C4-2B (cell line): Measurements from ENCODE around the gene UFM1.
"Not testable (repeated sequence)": the region's sequence is repeated elsewhere in the genome, so short reads cannot be mapped to it uniquely, and the experiment has no call there.

Source experiments
- H3K27ac ChIP-seq: fragments of 450-650 bp; 2 replicates; pipeline ENCODE4 v1.5.1; 2017
- ZFX ChIP-seq: fragments of 450-650 bp; IDR thresholded peaks from 2 replicates; pipeline ENCODE4 v1.6.1; 2017
- TF ChIP-seq, protein P1 (sequence below): fragments of 450-650 bp; conservative IDR thresholded peaks from 2 replicates; pipeline ENCODE4 v1.5.1; 2017; ENCODE audit warnings: mild to moderate bottlenecking

Gene UFM1

DNA sequence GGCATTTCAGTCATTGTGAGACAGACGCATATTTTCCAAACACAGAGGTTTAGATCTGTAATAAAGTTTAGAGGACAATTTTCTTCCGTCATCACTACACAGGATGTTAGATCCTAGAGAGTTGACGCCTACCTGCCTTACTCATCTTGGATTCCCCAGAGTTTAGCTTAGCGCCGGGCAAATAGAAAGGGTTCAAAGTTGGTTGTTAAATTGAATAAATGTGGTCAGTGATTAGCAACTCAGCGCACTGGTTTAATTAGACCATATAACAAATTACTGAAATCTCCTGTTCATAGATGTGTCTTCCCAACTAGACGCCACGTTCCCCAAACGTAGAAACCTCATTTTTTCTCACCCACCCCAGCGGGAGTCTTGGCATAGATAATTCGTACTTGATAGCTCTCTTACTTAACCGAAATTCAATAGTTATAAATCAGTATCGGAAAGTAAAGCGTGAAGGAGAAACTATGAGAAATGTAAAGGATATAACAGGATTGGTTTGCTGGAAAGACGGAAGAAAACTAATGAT, 726 bp upstream of the UFM1 start:
- H3K27ac ChIP-seq, result peak overlapping the region; percentile 85
- TF ChIP-seq, protein P1, sequence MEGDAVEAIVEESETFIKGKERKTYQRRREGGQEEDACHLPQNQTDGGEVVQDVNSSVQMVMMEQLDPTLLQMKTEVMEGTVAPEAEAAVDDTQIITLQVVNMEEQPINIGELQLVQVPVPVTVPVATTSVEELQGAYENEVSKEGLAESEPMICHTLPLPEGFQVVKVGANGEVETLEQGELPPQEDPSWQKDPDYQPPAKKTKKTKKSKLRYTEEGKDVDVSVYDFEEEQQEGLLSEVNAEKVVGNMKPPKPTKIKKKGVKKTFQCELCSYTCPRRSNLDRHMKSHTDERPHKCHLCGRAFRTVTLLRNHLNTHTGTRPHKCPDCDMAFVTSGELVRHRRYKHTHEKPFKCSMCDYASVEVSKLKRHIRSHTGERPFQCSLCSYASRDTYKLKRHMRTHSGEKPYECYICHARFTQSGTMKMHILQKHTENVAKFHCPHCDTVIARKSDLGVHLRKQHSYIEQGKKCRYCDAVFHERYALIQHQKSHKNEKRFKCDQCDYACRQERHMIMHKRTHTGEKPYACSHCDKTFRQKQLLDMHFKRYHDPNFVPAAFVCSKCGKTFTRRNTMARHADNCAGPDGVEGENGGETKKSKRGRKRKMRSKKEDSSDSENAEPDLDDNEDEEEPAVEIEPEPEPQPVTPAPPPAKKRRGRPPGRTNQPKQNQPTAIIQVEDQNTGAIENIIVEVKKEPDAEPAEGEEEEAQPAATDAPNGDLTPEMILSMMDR, result no peak
- no peak for TF ChIP-seq ZFX

DNA sequence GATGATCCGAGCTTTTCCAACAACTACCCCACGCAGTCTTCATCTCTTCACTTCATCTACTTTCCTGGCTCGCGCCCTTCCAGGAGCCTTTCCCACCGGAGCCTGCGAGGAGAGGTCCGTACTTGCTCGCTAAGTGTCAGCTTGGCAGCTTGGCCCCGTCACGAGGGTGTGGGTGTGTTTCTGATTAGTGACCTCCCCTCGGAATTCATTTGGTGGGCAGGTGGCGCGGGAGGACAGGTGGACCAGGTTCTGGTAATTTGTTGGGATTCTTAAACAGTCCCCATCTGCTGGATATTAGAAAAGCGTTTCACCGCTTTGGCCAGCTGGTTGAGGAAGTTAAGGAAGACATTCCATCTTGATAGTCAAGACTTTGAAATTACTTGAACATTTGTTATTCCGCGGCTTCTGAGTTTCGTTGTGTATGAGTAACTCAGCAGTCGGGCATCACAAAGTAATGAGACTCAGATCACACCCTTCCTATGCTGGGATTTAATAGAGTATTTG, 515 bp downstream of the UFM1 start:
- peak; percentile 46; the same call in 1 of the 2 replicates for TF ChIP-seq ZFX
- TF ChIP-seq, protein P1, result 0 out of 2 replicates have a peak, but pooled peaks have one; percentile 3
- peak overlapping the region; percentile 85 for H3K27ac ChIP-seq

- TF ChIP-seq ZFX, result no peak
- TF ChIP-seq, protein P1, result no peak
- H3K27ac ChIP-seq, result no peak overlapping the region
Observed at GRCh38 chr13:38355595-38356119, 6.0 kb downstream of the UFM1 start.

- H3K27ac ChIP-seq, result no peak overlapping the region
- TF ChIP-seq ZFX, result no peak
- TF ChIP-seq, protein P1, result no peak
Observed at GRCh38 chr13:38358684-38359083, 9.0 kb downstream of the UFM1 start.

DNA sequence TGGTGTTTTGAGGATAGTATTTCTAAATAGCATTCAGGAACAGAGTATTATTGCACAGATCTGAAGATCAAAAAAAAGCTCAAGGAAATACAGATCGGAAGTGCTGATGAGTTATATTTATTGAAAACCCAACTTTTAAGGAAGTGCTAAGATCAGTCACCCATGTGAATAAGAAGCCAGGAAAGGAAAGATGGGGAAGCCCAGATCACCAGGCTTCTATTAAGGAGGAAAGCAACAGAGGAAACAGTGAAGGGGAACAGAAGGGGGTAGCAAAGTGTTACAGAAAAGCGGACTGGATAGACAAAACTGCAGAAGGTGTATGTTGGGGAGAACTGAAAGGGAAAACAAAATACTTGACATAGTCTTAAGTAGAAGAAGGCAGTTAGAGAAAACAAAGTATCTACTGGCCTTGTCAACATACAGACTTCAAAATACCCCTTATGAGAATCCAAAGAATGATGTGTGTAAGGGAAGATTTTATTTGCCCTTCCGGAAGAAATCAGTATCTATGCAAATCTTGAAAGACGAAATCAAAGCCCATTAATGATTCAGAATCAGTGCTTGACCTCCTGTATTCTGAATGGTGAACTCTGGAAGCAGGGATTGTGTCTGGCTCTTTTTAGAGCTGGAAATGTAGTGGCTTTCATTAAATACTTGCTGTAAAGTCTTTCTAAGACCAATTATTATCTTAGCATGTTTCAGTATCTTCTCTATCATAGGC, 12.1 kb downstream of the UFM1 start:
- no peak for TF ChIP-seq ZFX
- TF ChIP-seq, protein P1, result no peak
- H3K27ac ChIP-seq, result no peak overlapping the region

- no peak overlapping the region for H3K27ac ChIP-seq
- TF ChIP-seq, protein P1, result no peak
- TF ChIP-seq ZFX, result no peak
Observed at GRCh38 chr13:38363219-38363618, 13.6 kb downstream of the UFM1 start.

DNA sequence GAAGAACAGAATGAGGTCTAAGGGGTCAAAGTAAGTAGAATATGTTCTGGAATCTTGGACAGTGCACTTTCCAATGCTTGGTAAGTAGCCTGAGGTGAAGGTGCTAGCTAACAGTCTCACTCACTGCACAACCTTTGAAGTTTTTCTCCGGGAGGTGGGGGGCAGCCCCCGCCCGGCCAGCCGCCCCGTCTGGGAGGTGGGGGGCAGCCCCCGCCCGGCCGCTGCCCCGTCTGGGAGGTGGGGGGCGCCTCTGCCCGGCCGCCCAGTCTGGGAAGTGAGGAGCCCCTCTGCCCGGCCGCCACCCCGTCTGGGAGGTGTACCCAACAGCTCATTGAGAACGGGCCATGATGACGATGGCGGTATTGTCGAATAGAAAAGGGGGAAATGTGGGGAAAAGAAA, 14.1 kb downstream of the UFM1 start:
- not testable (repeated sequence) for H3K27ac ChIP-seq

- TF ChIP-seq, protein P1, result no peak
- TF ChIP-seq ZFX, result no peak
- no peak overlapping the region for H3K27ac ChIP-seq
Observed at GRCh38 chr13:38365661-38366060, 16.0 kb downstream of the UFM1 start.
